Activated CD4-positive, alpha-beta T cell treated with anti-CD3 and anti-CD28 coated beads, Interleukin-2, amount 10 ng/mL, durations not matched to agents 7 days and 5 days (primary cell): ENCODE measurements around the gene GAGE10. TPM values are rescaled to one million over a fixed set of nuclear protein-coding genes. Genes with fewer than 3 reads are reported as not detected.

Experiments
- total RNA-seq, 2 experiments: library from RNA; stranded (reverse); gene quantifications; one replicate each; pipeline ENCODE4 v1.2.3, GENCODE V29; 2021

Gene GAGE10
- total RNA-seq, 2 experiments from 2014 or later: not detected

Other genes starting within 250 kb of the GAGE10 start
- 1 to 10 TPM; 5.5 to 5.9 TPM for gene CCDC120, start 244.6 kb upstream of the GAGE10 start, total RNA-seq
- gene PRAF2, start 229.6 kb upstream of the GAGE10 start, total RNA-seq: 10 to 100 TPM; 24.7 to 27.1 TPM
- gene WDR45, start 223.8 kb upstream of the GAGE10 start, total RNA-seq: 10 to 100 TPM; 44.0 to 48.6 TPM
- 10 to 100 TPM; 29.2 to 33.2 TPM for gene GPKOW, start 179.9 kb upstream of the GAGE10 start, total RNA-seq
- gene MAGIX, start 140.9 kb upstream of the GAGE10 start, total RNA-seq: 1 to 10 TPM; 1.9 to 2.8 TPM
- gene PLP2, start 131.7 kb upstream of the GAGE10 start, total RNA-seq: 100 to 1,000 TPM; 245 to 270 TPM
- gene PRICKLE3, start 117.3 kb upstream of the GAGE10 start, total RNA-seq: 10 to 100 TPM; 13.7 to 17.6 TPM
- 1 to 10 TPM; 2.5 to 2.7 TPM for gene SYP, start 103.5 kb upstream of the GAGE10 start, total RNA-seq
- under 1 TPM; 0.12 to 0.33 TPM for gene CACNA1F, start 70.3 kb upstream of the GAGE10 start, total RNA-seq
- 10 to 100 TPM; 25.4 to 28.3 TPM for gene CCDC22, start 68.2 kb upstream of the GAGE10 start, total RNA-seq
- 10 to 100 TPM; 12.8 to 13.0 TPM for gene FOXP3, start 38.9 kb upstream of the GAGE10 start, total RNA-seq
- 10 to 100 TPM; 11.2 to 12.3 TPM for gene PPP1R3F, start 33.9 kb upstream of the GAGE10 start, total RNA-seq
- not detected for gene GAGE12J, start 18.4 kb downstream of the GAGE10 start, total RNA-seq
- not detected for gene GAGE13, start 27.9 kb downstream of the GAGE10 start, total RNA-seq
- not detected for gene GAGE12C, start 228.5 kb downstream of the GAGE10 start, total RNA-seq
- gene GAGE12D, start 238.1 kb downstream of the GAGE10 start, total RNA-seq: not detected
- gene GAGE12E, start 247.6 kb downstream of the GAGE10 start, total RNA-seq: not detected